Stimulated activated CD4-positive, alpha-beta T cell treated with anti-CD3 and anti-CD28 coated beads, Interleukin-15, amount 100 ng/mL, for 48 hours (primary cell): ENCODE measurements around the gene ETV1.

Experiments used
- DNase-seq, 2 donors: peaks; one replicate each; pipeline ENCODE4 v3.0.0-alpha.2; 2020; ENCODE audit warnings: low read depth in 2 of 2

ETV1 gene

DNA sequence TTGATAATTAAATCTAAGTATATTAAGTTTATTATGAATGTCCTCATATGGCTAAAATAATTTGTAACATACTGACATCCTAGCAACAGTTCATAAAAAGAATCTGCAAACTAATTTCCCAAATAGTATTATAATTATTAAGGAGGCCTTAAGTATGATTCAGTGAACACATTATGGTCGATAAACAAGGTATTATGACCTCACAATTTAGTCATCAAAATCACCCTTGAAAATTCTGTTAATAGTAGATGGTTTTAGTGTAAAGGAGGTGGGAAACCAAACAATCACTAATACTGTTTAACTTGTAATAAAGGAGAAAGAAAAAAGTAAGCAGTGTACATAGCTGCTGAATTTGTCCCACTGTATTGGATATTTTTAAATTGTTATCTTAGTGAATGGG, 2.1 kb downstream of the ETV1 start:
- DNase-seq = no peak

- DNase-seq = no peak
Measured at GRCh38 chr7:13986208-13986607, 3.3 kb downstream of the ETV1 start.

GRCh38 chr7:13984831-13985685, 4.4 kb downstream of the ETV1 start:
- DNase-seq = no peak

DNA sequence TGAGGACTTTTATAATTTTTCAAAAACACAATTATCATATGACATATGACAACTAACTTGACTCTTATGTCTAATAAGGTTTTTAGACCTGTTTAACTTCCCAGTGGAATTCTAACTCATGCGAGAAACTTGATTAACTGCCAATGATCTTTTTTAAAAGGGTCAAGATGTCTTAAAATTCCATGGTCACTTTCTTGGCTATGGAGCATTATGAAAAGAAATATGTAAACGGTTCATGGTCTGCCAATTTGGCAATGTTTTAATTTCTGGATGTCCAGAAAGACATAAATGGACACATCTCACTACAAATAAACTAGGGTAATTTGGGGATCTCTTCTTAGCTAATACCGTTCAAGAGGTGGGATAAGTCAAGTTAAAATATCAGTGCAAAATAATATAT, 5.4 kb downstream of the ETV1 start:
- DNase-seq = no peak

DNA sequence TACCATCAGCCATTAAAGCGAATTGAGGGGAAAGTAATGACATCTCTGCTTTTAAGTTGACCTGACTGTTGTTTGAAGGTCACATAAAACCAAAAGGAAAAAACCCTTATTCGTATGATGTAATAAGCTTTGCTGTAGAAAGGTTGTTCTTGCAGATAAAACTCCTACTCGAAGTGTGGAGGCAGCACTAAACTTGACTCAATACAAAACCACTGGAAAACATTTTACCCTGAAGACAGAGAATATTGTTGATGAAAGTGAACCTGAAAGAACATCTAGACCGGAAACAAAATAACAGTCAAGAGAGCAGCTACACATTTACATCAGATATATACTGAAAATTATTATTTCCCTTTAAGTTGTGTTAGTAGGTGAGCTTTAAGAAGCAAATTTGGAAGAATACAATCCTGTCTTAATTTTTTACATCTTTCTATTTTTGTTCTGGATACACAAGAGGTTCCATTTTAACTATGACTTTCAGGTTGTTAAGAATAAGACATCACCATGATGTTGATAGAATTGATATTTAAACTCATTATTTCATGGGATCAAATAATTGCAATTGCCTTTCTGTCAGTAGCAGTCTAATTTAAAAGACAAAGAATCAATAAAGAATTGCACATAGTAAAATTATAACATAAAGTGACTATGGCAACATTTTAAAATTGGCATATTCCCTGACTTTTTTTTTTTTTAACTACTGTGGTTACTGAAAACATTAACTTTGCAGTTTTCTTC, 6.4 kb downstream of the ETV1 start:
- no peak for DNase-seq

DNA sequence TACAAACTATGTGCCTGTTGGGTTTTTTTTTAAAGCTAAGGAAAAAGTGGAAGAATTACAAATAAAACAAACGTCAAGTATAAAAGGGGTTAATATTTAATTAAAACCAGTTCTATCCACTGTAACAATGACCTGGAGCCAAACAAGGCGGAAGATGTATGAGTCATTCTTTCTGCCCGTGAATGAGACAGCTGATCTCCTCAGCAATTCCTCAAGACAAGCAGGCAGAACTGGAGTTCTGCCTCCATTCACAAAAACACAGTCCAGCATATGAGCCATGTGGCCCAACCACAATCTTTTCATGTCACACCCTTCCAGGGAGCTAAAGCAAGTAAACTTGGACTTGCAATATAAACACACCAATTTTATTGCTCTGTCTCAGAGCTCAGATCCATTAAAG, 8.4 kb downstream of the ETV1 start:
- no peak for DNase-seq

- DNase-seq = no peak
Measured at GRCh38 chr7:13980474-13980873, 9.0 kb downstream of the ETV1 start.

DNA sequence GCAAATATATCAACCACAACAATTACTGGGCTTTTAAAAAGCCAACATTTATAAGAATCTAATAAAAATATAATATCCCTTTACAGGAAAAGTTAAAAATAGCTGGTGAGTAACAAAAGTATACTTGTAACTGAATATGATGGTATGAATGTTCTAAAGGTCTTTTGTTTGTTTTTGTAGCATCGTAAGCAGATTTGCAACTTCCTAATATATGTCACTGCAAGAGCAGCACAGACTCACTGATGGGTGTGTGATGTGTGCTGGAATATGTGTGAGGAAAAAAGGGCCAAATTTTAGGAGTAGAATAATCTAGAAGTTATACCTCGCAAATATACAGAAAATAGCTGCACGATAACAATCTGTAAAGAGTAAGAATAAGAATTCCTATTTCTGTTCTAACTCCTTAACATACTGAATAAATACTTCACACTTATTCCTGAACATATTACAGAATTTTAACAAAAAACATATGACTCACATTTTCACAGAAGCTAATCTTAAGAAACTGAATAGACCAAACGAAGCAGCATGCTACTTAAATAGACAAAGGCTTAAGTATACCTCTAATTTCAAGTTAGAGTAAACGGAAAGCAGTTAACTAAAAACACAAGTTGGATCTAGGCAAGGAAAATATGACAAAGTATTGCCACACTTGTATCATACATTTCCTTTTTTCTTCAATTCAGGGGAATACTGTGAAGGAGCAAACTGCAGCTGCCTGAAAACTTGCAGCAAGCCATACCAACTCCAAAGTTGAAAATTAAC, 9.6 kb downstream of the ETV1 start:
- DNase-seq = no peak

- DNase-seq = no peak
Measured at GRCh38 chr7:13976594-13976993, 12.9 kb downstream of the ETV1 start.

DNA sequence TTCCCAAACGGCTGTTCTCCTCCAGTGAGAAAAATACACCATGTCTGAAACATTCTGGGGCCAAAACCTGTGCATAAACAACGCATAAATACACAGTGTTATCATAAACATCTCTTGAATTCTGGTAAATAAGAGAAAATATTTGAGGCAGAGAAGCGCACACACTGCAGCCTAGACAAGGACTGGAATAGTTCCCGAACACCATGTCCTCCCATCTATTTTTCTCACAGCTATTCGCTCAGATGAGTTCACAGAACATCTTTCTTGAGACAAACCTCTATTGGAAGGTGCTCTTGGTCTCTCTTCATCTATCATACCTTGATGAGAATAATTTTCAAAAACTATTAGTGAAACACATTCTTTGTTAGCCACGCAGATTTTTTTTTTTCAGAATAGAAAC, 24.4 kb downstream of the ETV1 start:
- DNase-seq = no peak

DNA sequence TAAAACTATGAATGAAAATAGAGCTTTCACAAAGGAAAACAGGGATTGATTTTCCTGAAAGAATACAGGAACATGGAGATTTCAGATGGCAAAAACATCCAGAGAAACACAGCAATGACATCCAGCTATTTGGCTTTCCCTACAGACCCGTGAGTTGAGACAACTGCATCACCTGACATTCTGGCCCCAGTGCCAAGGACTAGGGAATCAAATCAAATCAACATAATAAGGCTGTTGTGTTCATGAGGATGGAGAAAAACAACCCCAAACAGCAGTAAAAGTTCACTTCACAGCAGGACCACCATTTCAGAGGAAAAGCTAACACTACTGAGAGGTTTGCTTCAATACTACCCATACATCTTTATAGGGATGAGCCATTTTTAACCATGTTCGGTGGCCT, 25.5 kb downstream of the ETV1 start:
- no peak for DNase-seq

- no peak for DNase-seq
Measured at GRCh38 chr7:13955494-13955893, 34.0 kb downstream of the ETV1 start.

DNA sequence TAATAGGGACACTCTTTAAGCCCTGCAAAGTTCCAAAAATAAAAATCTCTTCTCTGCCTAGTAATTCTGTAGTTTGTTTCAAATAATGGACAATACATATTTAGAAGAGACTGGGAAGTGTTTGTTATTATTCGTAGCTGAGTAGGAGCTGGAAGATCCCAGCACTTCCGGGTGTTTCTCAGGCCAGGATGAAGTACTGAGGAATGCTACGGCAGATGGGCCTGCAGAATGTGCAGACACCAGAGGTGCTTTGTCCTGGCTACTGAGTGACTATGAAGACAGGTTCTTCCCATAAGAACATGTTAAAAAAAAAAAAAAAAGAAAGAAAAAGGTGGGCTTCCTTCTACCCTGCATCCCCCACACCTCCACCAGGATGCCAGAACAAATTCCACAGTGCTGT, 36.1 kb downstream of the ETV1 start:
- DNase-seq = no peak

DNA sequence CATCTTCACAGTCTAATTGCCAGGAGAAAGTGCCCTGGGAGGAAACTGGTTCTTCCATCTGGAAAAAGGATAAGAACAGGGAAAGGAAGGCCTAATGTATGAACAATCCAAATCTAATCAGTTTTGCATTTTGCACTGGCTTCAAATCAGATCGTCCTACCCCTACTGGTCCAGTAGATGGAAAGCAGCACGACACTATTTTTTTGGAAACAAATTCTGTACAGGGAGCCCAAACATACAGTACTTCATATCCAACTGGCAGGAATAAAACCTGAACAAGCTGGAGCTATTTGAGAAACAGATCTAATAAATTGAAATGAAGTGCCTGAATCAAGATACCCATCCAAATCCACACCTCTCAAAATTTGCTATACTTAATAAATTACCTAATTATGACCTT, 36.5 kb downstream of the ETV1 start:
- DNase-seq = no peak

DNA sequence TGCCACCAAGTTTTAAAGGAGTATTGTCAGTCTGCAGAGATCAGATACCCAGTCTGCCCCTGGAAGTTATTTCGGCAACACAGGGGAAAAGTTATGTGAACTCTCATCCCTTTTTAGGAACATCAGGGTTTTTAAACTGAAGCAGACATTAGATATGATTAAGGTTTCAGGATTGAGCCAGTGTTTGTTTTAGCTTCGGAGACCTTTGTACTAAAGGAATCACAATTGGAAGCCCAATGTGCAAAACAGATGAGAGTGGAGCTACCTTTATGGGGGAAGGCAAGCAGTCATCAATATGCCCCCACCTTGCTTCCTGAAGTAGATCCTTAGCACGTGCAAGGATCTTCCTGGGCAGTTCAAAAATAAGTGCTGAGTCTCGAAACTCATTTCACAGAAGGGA, 39.5 kb downstream of the ETV1 start:
- DNase-seq = no peak

- DNase-seq = no peak
Measured at GRCh38 chr7:13949445-13949844, 40.0 kb downstream of the ETV1 start.

DNA sequence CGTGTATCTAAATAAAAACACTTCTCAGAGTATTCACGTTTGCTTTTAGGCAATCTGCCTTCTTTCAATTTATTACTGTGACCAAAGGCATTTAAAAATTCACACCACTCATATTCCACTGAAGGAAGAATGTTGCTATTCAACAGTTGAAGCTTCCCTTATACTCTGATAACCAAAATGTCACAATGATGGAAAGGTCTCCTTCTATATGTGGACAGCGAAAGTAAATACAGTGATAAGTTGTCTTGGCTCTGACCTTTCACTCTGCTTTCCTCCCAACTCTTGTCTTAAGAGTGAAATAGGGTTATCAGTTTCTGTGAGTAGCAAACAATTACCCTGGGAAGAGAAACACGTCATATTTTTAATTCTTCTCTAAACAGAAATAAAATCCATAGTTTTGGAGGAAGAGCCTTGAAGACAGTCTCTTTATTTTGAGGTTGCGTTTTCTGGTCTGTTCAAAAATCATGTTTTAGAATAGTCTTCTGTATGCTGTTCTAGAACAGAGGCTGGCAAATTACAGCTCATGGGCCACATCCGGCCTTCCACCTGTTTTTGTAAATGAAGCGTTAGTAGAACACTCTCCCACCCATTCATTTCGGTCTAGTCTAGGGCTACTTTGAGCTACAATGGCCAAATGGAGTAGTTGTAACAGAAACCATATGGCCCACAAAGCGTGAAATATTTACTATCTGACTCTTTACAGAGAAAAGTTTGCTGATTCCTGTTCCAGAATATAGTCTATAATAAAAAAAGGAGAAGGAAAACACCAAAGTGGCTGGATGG, 41.3 kb downstream of the ETV1 start:
- no peak for DNase-seq

DNA sequence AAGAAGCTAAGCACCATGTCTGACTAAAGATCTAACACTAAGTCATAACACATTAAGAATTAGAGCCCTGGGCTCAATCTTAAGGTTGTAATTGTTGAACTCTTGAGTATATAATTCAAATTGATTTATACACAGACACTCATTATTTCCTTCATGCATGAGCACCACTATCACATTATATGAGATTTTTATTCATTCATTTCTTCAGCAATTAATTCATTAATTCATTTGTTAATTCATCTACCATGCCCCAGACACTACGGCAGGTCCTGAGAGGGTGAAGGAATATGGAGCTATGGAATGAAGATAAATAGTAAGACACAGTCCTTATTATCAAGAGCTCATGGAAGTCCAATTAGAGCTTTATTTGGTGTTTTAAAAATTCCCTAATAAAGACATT, 41.9 kb downstream of the ETV1 start:
- DNase-seq = no peak

DNA sequence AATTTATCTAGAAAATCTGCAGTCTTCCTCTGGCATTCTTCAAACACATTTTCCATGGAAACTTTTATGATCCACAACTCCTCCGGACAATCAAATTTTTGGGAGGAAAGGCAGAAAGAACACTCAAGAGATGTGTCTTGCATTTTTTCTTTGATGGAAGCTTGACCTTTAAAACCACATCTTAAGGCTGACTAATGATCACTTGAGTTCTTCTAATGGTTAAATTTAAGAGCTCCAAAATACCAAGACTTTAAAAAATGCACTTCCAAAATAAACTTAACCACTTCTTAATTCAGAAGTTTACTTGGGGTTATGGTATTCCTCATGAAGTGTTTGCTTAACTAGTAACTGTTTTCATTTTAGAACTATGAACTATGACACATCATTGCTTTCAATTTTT, 43.3 kb downstream of the ETV1 start:
- DNase-seq = no peak

- no peak for DNase-seq
Measured at GRCh38 chr7:13945670-13946069, 43.8 kb downstream of the ETV1 start.

GRCh38 chr7:13933536-13933935, 55.9 kb downstream of the ETV1 start:
- DNase-seq = no peak

GRCh38 chr7:13933091-13933490, 56.4 kb downstream of the ETV1 start:
- no peak for DNase-seq
